Activated B cell treated with CpG ODN at 0.5 μM for 24 hours (primary cell): ENCODE data around the gene CHIT1. TPM values are rescaled to one million over a fixed set of nuclear protein-coding genes. Genes with fewer than 3 reads are reported as not detected.

ENCODE experiments used
- ATAC-seq: fragments of 200-7000 bp; cut with Tn5 transposase; one replicate; pipeline ENCODE4 v1.10.0; 2021; ENCODE audit warnings: low read depth, mild to moderate bottlenecking, moderate library complexity
- CTCF ChIA-PET: fragments of 350-600 bp; sonication (Branson Sonifier 250); formaldehyde crosslinking; loops from one replicate; lab custom pipeline; 2021; ENCODE audit warnings: antibody characterized with exemption; lab: Charles Lee
- POLR2A ChIA-PET: fragments of 350-600 bp; sonication (Branson Sonifier 250); formaldehyde crosslinking; loops from one replicate; lab custom pipeline; 2021; ENCODE audit warnings: antibody characterized with exemption; lab: Charles Lee
- DNase-seq: peaks from one replicate; pipeline ENCODE4 v3.0.0; 2022
- H3K27ac Mint-ChIP-seq: one replicate; pipeline ENCODE4 v1.8.0; 2020; ENCODE audit warnings: mixed read lengths
- H3K27me3 Mint-ChIP-seq: one replicate; pipeline ENCODE4 v1.8.0; 2021; ENCODE audit warnings: mixed read lengths
- H3K36me3 Mint-ChIP-seq: one replicate; pipeline ENCODE4 v1.8.0; 2021; ENCODE audit warnings: low read depth, mixed read lengths
- H3K4me1 Mint-ChIP-seq: one replicate; pipeline ENCODE4 v1.8.0; 2021; ENCODE audit warnings: mixed read lengths
- H3K4me3 Mint-ChIP-seq: one replicate; pipeline ENCODE4 v1.8.0; 2020; ENCODE audit warnings: mild to moderate bottlenecking, mixed read lengths
- H3K9me3 Mint-ChIP-seq: one replicate; pipeline ENCODE4 v1.8.0; 2020; ENCODE audit warnings: mixed read lengths
- CTCF ChIP-seq: fragments of 200-600 bp; IDR thresholded peaks from one replicate; pipeline ENCODE4 v1.8.0; 2022; ENCODE audit warnings: antibody characterized with exemption, mild to moderate bottlenecking
- intact Hi-C: fragments of 100-400 bp; cut with micrococcal nuclease; formaldehyde crosslinking; loops from one replicate; pipeline ENCODE4 v1.15.1; 2024
- total RNA-seq: library from RNA; stranded (reverse); gene quantifications from 2 replicates; pipeline ENCODE4 v1.2.3, GENCODE V29; 2022

CHIT1 gene
- total RNA-seq, 1 donor from 2014 or later: 6.6 TPM

DNA sequence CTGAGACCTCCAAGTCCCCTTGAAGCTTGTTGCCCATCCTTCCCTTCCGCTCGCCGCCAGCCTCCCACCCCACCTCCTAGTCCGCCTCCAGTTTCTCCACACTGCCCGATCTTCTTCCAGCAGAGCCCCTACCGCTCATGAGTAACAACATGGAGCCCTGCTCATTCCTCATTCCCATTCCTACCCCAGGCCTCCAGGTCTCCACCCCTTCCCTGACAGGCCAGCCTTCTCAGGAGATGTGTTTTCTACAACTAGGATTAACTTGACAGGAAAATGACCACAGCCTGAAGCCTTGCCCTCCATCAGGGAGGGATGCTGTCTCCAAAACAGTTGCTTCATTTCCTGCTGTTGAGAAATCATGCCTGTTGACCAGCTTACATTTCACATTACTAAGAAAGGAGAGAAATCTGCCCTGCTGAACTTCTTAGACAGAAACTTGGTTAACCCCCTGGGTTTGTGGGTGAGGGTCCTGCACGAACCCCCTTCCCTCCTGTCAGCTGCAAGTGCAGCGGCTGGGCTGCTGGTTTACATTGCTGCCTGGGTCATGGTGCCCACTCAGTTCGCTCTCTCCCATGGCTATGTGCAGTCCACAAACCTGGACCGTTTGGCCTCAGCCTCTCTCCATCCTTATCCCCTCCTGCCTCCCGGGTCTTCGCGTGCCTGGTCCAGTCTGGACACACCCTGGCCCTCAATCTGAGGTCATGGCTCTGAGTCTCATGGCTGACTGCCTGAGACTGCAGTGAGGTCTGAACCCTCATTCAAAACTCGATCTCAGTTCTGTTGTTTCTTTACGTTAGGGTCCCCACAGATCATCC lies 26.8 kb downstream of the CHIT1 start:
- Mint-ChIP-seq H3K4me1 (no peaks in the 10 kb centered on the region), H3K36me3 (no peaks in the 10 kb centered on the region), H3K27me3 (peaks cover 32% of the 10 kb centered on the region), H3K27ac (no peak overlapping the region), H3K9me3 (no peaks in the 10 kb centered on the region), H3K4me3 (no peak overlapping the region)
- intact Hi-C loops: no loop called here
- TF ChIP-seq CTCF: no peak
- no peak for ATAC-seq
- ChIA-PET POLR2A (no interaction called here), CTCF (no interaction called here)
- DNase-seq: no peak

GRCh38 chr1:203201516-203202205 lies 27.8 kb downstream of the CHIT1 start:
- Mint-ChIP-seq H3K4me1 (no peaks in the 10 kb centered on the region), H3K27ac (no peak overlapping the region), H3K36me3 (no peaks in the 10 kb centered on the region), H3K27me3 (peaks cover 30% of the 10 kb centered on the region), H3K4me3 (no peak overlapping the region), H3K9me3 (no peaks in the 10 kb centered on the region)
- CTCF ChIA-PET: no interaction called here
- TF ChIP-seq CTCF: no peak
- POLR2A ChIA-PET: no interaction called here
- DNase-seq (no peak), ATAC-seq (no peak)
- intact Hi-C loops: no loop called here

DNA sequence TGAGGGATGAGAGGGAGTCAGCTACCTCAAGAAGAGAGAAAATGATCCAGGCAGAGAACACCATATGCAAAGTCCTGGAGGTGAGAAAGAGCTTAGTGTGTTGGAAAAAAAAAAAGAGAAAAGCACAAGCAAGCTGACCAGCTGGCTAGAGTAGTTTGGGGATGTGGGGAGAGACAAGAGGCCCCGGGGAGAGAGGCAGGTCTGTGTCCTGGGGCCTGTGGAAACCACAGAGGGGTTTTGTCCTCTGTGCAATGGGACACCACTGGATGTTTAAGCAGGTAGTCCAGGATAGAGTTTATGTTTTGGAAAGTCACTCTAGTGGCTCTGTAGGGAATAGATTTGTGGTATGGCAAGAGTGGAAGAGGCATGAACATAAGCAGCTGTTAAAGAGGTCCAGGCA lies 28.6 kb downstream of the CHIT1 start:
- intact Hi-C loops: no loop called here
- H3K9me3 Mint-ChIP-seq: no peaks in the 10 kb centered on the region
- ChIA-PET CTCF (no interaction called here), POLR2A (no interaction called here)
- peaks cover 30% of the 10 kb centered on the region for H3K27me3 Mint-ChIP-seq
- H3K4me3 Mint-ChIP-seq: no peak overlapping the region
- no peaks in the 10 kb centered on the region for H3K36me3 Mint-ChIP-seq
- TF ChIP-seq CTCF: no peak
- no peaks in the 10 kb centered on the region for H3K4me1 Mint-ChIP-seq
- H3K27ac Mint-ChIP-seq: no peak overlapping the region
- DNase-seq (no peak), ATAC-seq (no peak)

GRCh38 chr1:203199816-203200571 lies 29.5 kb downstream of the CHIT1 start:
- CTCF ChIA-PET: no interaction called here
- Mint-ChIP-seq H3K4me3 (no peak overlapping the region), H3K27me3 (peaks cover 30% of the 10 kb centered on the region), H3K27ac (no peak overlapping the region), H3K4me1 (no peaks in the 10 kb centered on the region), H3K36me3 (no peaks in the 10 kb centered on the region), H3K9me3 (no peaks in the 10 kb centered on the region)
- POLR2A ChIA-PET: no interaction called here
- DNase-seq (no peak), ATAC-seq (no peak)
- intact Hi-C loops: no loop called here
- no peak for TF ChIP-seq CTCF

GRCh38 chr1:203199481-203199815 lies 30.0 kb downstream of the CHIT1 start:
- CTCF ChIA-PET: no interaction called here
- no peak for DNase-seq
- no peak for ATAC-seq
- intact Hi-C loops: no loop called here
- peaks cover 30% of the 10 kb centered on the region for H3K27me3 Mint-ChIP-seq
- no peak for TF ChIP-seq CTCF
- no peaks in the 10 kb centered on the region for H3K4me1 Mint-ChIP-seq
- H3K36me3 Mint-ChIP-seq: no peaks in the 10 kb centered on the region
- H3K9me3 Mint-ChIP-seq: no peaks in the 10 kb centered on the region
- POLR2A ChIA-PET: no interaction called here
- no peak overlapping the region for H3K27ac Mint-ChIP-seq
- no peak overlapping the region for H3K4me3 Mint-ChIP-seq
